ENCODE data around the gene RAB27A. TPM values are rescaled to one million over a fixed set of nuclear protein-coding genes. Genes with fewer than 3 reads are reported as not detected.

Gene RAB27A
- total and polyA plus RNA-seq, 2 of the 13 experiments (the other 11 are each of a cell fraction or from before 2014, with no cell fraction given) = 3.4 to 8.1 TPM

GRCh38 chr15:55168350-55168974, 121.2 kb downstream of the RAB27A start:
- peak; percentile 97 for ATAC-seq
- Histone ChIP-seq H3K79me2 (ENCODE audit: insufficient read depth, low read length) (no peaks in the 10 kb centered on the region), H3K4me3 (replicated peaks in 1 of 3; ENCODE audit: insufficient read depth in 1 of 3, low read depth in 2 of 3, low read length in 3 of 3) (no peak overlapping the region), H2AFZ (ENCODE audit: low read length) (no peak overlapping the region), H3K9ac (ENCODE audit: insufficient read depth, low read depth, low read length) (no peak overlapping the region), H3K36me3 (replicated peaks in 1 of 2; ENCODE audit: control insufficient read depth in 1 of 2, insufficient read depth in 2 of 2, low read length in 2 of 2) (no peaks in the 10 kb centered on the region), H4K20me1 (ENCODE audit: insufficient read depth, low read length) (no peaks in the 10 kb centered on the region), H3K27me3 (ENCODE audit: control insufficient read depth in 1 of 2, insufficient read depth in 2 of 2, low read length in 2 of 2) (no peaks in the 10 kb centered on the region), H3K9me3 (ENCODE audit: low read length) (no peaks in the 10 kb centered on the region), H3K27ac (ENCODE audit: extremely low read length, insufficient read depth, low read length) (no peak overlapping the region), H3K4me2 (ENCODE audit: low read depth, low read length) (no peak overlapping the region), H3K4me1 (ENCODE audit: insufficient read depth, low read length) (peaks cover 1% of the 10 kb centered on the region; the same call in 1 of the 2 replicates)
- WGBS (ENCODE audit: low lambda C conversion rate) = 47% methylated on average over 10 of the region's 11 CpGs
- ChIA-PET POLR2A (no interaction called here), CTCF (ENCODE audit: low intra/inter-chr PET ratio, low total read pairs) (interaction anchor here (1.2 kb wide), 1 partner anchor 1205 kb away, joined by 4 read pairs; no protein-coding TSS in a partner anchor)
- peak; percentile 83 for DNase-seq (ENCODE audit: low spot score)
- intact Hi-C loops (cut with micrococcal nuclease; ENCODE audit: unreplicated experiment) = no loop called here
- no TSS peak for BruUV-seq (replicated peaks)
- in situ Hi-C loops (cut with HindIII; ENCODE audit: extremely low pct_ligation_motif_present, low pct_unique_long_range_greater_than_20kb) = loop anchor here (25.0 kb wide), 1 partner anchor 1081 kb away; no protein-coding TSS in a partner anchor
- peak; percentile 85 for FAIRE-seq
- TF ChIP-seq RAD21 (CRISPR knock-in tag; IDR thresholded peaks at IDR 0.05) (peak; percentile 59; the same call in 1 of the 2 replicates), ZNF496 (CRISPR knock-in tag; IDR thresholded peaks at IDR 0.05; ENCODE audit: insufficient replicate concordance) (no peak), LRRFIP1 (CRISPR knock-in tag; conservative IDR thresholded peaks at IDR 0.05) (no peak), POGZ (CRISPR knock-in tag; IDR thresholded peaks at IDR 0.05) (0 out of 2 replicates have a peak, but pooled peaks have one; percentile 30), ZNF230 (CRISPR knock-in tag; IDR thresholded peaks at IDR 0.05) (no peak), NFYC (CRISPR knock-in tag; IDR thresholded peaks at IDR 0.05) (no peak), ZNF879 (CRISPR knock-in tag; IDR thresholded peaks at IDR 0.05) (no peak), ZSCAN29 (CRISPR knock-in tag; conservative IDR thresholded peaks at IDR 0.05) (no peak), SMC3 (IDR thresholded peaks at IDR 0.05; ENCODE audit: low read length) (peak; percentile 55), ZNF407 (CRISPR knock-in tag; IDR thresholded peaks at IDR 0.05; ENCODE audit: not compliant biosample characterization) (no peak), ZNF20 (CRISPR knock-in tag; IDR thresholded peaks at IDR 0.05) (no peak), ZBTB21 (CRISPR knock-in tag; IDR thresholded peaks at IDR 0.05) (no peak), SALL1 (CRISPR knock-in tag; IDR thresholded peaks at IDR 0.05) (peak; percentile 14; the same call in 1 of the 2 replicates), HNRNPLL (IDR thresholded peaks at IDR 0.05; ENCODE audit: low read depth, low read length, poor library complexity, severe bottlenecking) (no peak), ZNF549 (CRISPR knock-in tag; IDR thresholded peaks at IDR 0.05) (no peak)
